ENCODE data around the gene KLHL12. TPM values are rescaled to one million over a fixed set of nuclear protein-coding genes. Genes with fewer than 3 reads are reported as not detected.
A peak's percentile ranks its signal among the peaks of the same experiment; 100 is the strongest.

Gene KLHL12
- total and polyA plus RNA-seq, 2 of the 8 experiments (the other 6 are each of a cell fraction or from before 2014, with no cell fraction given) = 27.2 to 33.3 TPM

DNA sequence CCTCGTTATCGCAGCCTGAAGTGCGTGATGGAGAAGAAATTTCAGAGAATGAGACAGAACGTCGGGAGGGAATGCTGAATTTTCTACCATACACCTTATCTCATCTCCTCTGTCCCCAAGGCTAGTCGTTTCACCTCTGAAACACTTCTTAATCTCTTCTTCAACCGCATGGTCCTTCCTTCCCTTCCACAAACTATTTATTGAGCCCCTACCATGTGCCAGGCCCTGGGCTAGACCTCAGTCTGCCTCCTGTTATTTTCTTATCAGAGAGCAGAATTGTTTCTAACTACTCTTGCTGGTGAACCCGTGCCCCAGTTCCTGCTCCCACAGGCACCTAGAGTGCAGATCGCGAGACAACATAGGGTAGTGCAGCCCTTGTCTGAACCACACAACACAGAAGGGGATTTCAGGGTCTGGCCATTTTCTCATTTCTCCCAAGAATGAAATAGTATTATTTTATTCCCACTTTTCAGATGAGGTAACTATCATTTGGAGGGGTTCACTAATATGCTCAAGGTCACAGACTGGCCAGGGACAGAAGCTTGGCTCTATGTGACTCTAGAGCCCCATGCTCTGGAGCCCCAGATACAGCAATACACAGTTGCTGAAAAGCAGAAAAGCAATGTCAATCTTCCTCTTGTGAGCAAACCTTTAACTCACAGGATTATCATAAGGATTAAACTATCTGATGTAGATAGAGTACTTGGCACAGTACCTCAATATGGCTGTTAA, 31.7 kb upstream of the KLHL12 start:
- Histone ChIP-seq H4K91ac (replicated peaks; ENCODE audit: insufficient read length, low read length) (no peak overlapping the region), H2BK5ac (ENCODE audit: low read depth, low read length) (no peak overlapping the region), H3K79me1 (ENCODE audit: low read depth, low read length) (no peaks in the 10 kb centered on the region; the same call in 1 of the 2 replicates), H2BK20ac (ENCODE audit: low read length) (no peak overlapping the region), H2BK12ac (ENCODE audit: low read depth, low read length) (peak overlapping the region; percentile 45; the same call in 1 of the 2 replicates), H3K79me2 (ENCODE audit: control insufficient read depth in 1 of 2, insufficient read depth in 2 of 2, low read length in 2 of 2) (peaks cover 10 to 41% of the 10 kb centered on the region in 2 experiments), H2AK5ac (ENCODE audit: low read depth, low read length) (no peak overlapping the region), H3K4me2 (ENCODE audit: insufficient read depth in 1 of 2, low read depth in 2 of 2, low read length in 2 of 2) (peak overlapping the region; percentile 84 to 98), H4K5ac (ENCODE audit: insufficient read length, low read depth, low read length) (peak overlapping the region; percentile 3), H2BK120ac (replicated peaks; ENCODE audit: low read depth, low read length) (no peak overlapping the region), H4K20me1 (replicated peaks in 1 of 2; ENCODE audit: control insufficient read depth in 1 of 2, insufficient read depth in 2 of 2, low read length in 2 of 2) (peaks cover 0 to 5% of the 10 kb centered on the region in 2 experiments), H3K56ac (replicated peaks; ENCODE audit: insufficient read length, low read depth, low read length) (no peak overlapping the region), H3K36me3 (ENCODE audit: control insufficient read depth in 2 of 4, insufficient read depth in 4 of 4, low read length in 3 of 4) (peaks cover 0 to under 1% (median 0%) of the 10 kb centered on the region in 4 experiments; a peak in 1 of 8 replicates), H4K8ac (ENCODE audit: extremely low read depth, insufficient read depth, low read length) (no peak overlapping the region; the same call in 1 of the 2 replicates), H3K4me1 (replicated peaks in 1 of 4; ENCODE audit: control insufficient read depth in 3 of 4, insufficient read depth in 4 of 4, low read length in 3 of 4) (peaks cover 0 to 3% (median 0%) of the 10 kb centered on the region in 4 experiments; a peak in 1 of 7 replicates), H3K14ac (ENCODE audit: insufficient read length) (no peak overlapping the region), H3K23me2 (ENCODE audit: low read depth, low read length) (peaks cover 6% of the 10 kb centered on the region), H3K18ac (ENCODE audit: extremely low read depth, low read length) (peak overlapping the region; percentile 81; the same call in 1 of the 2 replicates), H3K9ac (replicated peaks in 1 of 4; ENCODE audit: extremely low read depth in 1 of 4, low read depth in 3 of 4, low read length in 3 of 4) (peak overlapping the region; percentile 73 to 92 (median 82)), H3K27me3 (replicated peaks in 1 of 4; ENCODE audit: control insufficient read depth in 3 of 4, extremely low read depth in 1 of 4, insufficient read depth in 3 of 4, low read length in 3 of 4) (no peaks in the 10 kb centered on the region), H2BK15ac (ENCODE audit: low read length) (no peak overlapping the region; the same call in 1 of the 2 replicates), H3K27ac (ENCODE audit: low read depth, low read length) (no peak overlapping the region), H3K4me3 (ENCODE audit: extremely low read depth in 1 of 4, insufficient read depth in 2 of 4, low read depth in 3 of 4, low read length in 4 of 4) (peak overlapping the region; percentile 80 to 99 (median 84)), H3K23ac (ENCODE audit: insufficient read length) (no peak overlapping the region), H3K4ac (replicated peaks; ENCODE audit: insufficient read length, low read depth, low read length) (peak overlapping the region; percentile 36), H2AFZ (ENCODE audit: low read length) (peak overlapping the region; percentile 92), H3K9me3 (ENCODE audit: insufficient read depth in 2 of 2, low read depth in 1 of 2, low read length in 1 of 2) (no peaks in the 10 kb centered on the region)
- ChIA-PET CTCF (ENCODE audit: partially characterized antibody) (interaction anchor here (1.7 kb wide), 1 partner anchor 41 kb away, joined by 10 read pairs; no protein-coding TSS in a partner anchor), POLR2A (ENCODE audit: partially characterized antibody) (interaction anchor here (0.9 to 1.2 kb wide), 6 partner anchors 12 to 147 kb away, joined by 3 to 4 read pairs (median 3); partner anchors contain the start of gene KLHL12)
- FAIRE-seq (no peak), DNase-seq (ENCODE audit: low read depth in 1 of 2, low spot score in 2 of 2) (no peak)
- TF ChIP-seq TBP (IDR thresholded peaks at IDR 0.05; ENCODE audit: low read depth, low read length) (0 out of 2 replicates have a peak, but pooled peaks have one; percentile 23), SIRT6 (IDR thresholded peaks at IDR 0.05; ENCODE audit: low read length) (no peak), BRCA1 (IDR thresholded peaks at IDR 0.05; ENCODE audit: low read depth, low read length) (no peak), KDM4A (IDR thresholded peaks at IDR 0.05; ENCODE audit: low read depth, low read length, severe bottlenecking) (peak; percentile 17)
- WGBS, 2 experiments (ENCODE audit: extremely low coverage in 1 of 2, insufficient coverage in 1 of 2, insufficient read length in 1 of 2, insufficient replicate concordance in 2 of 2, low coverage in 1 of 2, low lambda C conversion rate in 2 of 2, missing lambda C conversion rate in 1 of 2) = 14% methylated on average over 9 of the region's 10 CpGs; no CpG with 5 or more reads in 1 of the 2 experiments
